ENCODE results near the gene LDLRAD2. TPM values are rescaled to one million over a fixed set of nuclear protein-coding genes. Genes with fewer than 3 reads are reported as not detected.

The LDLRAD2 gene
- total and polyA plus RNA-seq, 10 of the 15 experiments (the other 5 are each of a cell fraction or from before 2014, with no cell fraction given): 0.04 to 0.23 (median 0.11) TPM; not detected in 7

- Histone ChIP-seq H3K4me3 (no peak overlapping the region), H3K27me3 (replicated peaks in 1 of 2; ENCODE audit: control insufficient read depth in 2 of 2, insufficient read depth in 2 of 2, low read length in 1 of 2) (no peaks in the 10 kb centered on the region), H4K20me1 (ENCODE audit: control insufficient read depth, insufficient read depth) (no peaks in the 10 kb centered on the region), H3K4me1 (ENCODE audit: control insufficient read depth, insufficient read depth, low read length) (no peaks in the 10 kb centered on the region), H2AFZ (ENCODE audit: control insufficient read depth, low read depth, low read length) (no peak overlapping the region), H3K79me2 (ENCODE audit: control insufficient read depth, insufficient read depth, low read length) (no peaks in the 10 kb centered on the region), H3K9me3 (replicated peaks; ENCODE audit: control insufficient read depth, insufficient read depth, low read length) (no peaks in the 10 kb centered on the region; the same call in 2 of the 3 replicates), H3K4me2 (ENCODE audit: control insufficient read depth, insufficient read depth) (no peak overlapping the region), H3K36me3 (ENCODE audit: control insufficient read depth in 2 of 2, insufficient read depth in 2 of 2, low read length in 1 of 2) (no peaks in the 10 kb centered on the region), H3K27ac (ENCODE audit: control insufficient read depth, insufficient read depth) (no peak overlapping the region), H3K9ac (ENCODE audit: control insufficient read depth, insufficient read depth, low read length) (no peak overlapping the region)
- BruUV-seq (replicated peaks): no TSS peak
- intact Hi-C loops (cut with micrococcal nuclease; ENCODE audit: unreplicated experiment): no loop called here
- in situ Hi-C loops (cut with MboI): no loop called here
- POLR2A ChIA-PET: no interaction called here
- no peak for DNase-seq (ENCODE audit: low read depth, low spot score)
- SMC1A ChIA-PET (ENCODE audit: uncharacterized antibody, unreplicated experiment): no interaction called here
- no peak for ATAC-seq
- TF ChIP-seq BMI1 (IDR thresholded peaks at IDR 0.05; ENCODE audit: borderline replicate concordance): no peak
- TF ChIP-seq JUNB (IDR thresholded peaks at IDR 0.05): no peak
- no peak for TF ChIP-seq MTA2 (IDR thresholded peaks at IDR 0.05; ENCODE audit: low read depth)
- no peak for TF ChIP-seq HDAC6 (IDR thresholded peaks at IDR 0.05; ENCODE audit: unreplicated experiment)
- no peak for TF ChIP-seq PKNOX1 (IDR thresholded peaks at IDR 0.05)
- no peak for TF ChIP-seq CREM (IDR thresholded peaks at IDR 0.05; ENCODE audit: low read depth)
- no peak for TF ChIP-seq STAT1 (conservative IDR thresholded peaks at IDR 0.05)
- no peak for TF ChIP-seq SMAD1 (IDR thresholded peaks at IDR 0.05; ENCODE audit: low read depth, partially characterized antibody)
- TF ChIP-seq CBX5 (IDR thresholded peaks at IDR 0.05; ENCODE audit: low read depth): no peak
- TF ChIP-seq ZBED1 (IDR thresholded peaks at IDR 0.05; ENCODE audit: borderline replicate concordance): no peak
- TF ChIP-seq SKIL (IDR thresholded peaks at IDR 0.05; ENCODE audit: low read depth, poor library complexity, severe bottlenecking): no peak
- TF ChIP-seq ZZZ3 (IDR thresholded peaks at IDR 0.05; ENCODE audit: control insufficient read depth, insufficient read length, low read depth): no peak
- CTCF ChIA-PET: no interaction called here
- 43% methylated on average over 19 of the region's 19 CpGs for WGBS (ENCODE audit: insufficient coverage, insufficient replicate concordance, low lambda C conversion rate, missing lambda C conversion rate)
- FAIRE-seq: no peak
- RAD21 ChIA-PET (ENCODE audit: unreplicated experiment): no interaction called here
Observed at GRCh38 chr1:21839337-21840037, 27.4 kb downstream of the LDLRAD2 start.

All from GM12878 (cell line).